Posterior vena cava (tissue), 2 donors: ENCODE measurements around the gene HTR1D. TPM values are rescaled to one million over a fixed set of nuclear protein-coding genes. Genes with fewer than 3 reads are reported as not detected.
A peak's percentile ranks its signal among the peaks of the same experiment; 100 is the strongest.

ENCODE experiments used
- DNase-seq: peaks from one replicate; pipeline ENCODE4 v3.0.0-alpha.2; 2020; ENCODE audit warnings: low spot score
- intact Hi-C, 2 donors: fragments of 100-400 bp; cut with DNase I; formaldehyde crosslinking; loops; one replicate each; pipeline versions ENCODE4 v1.14.1 to v1.14.2; 2022 to 2023
- total RNA-seq, 2 donors: library from RNA; stranded (reverse); fragmentation: NEBNext Ultra II Directional; extraction: Animal tissue kit (Norgen Biotek cat#: 25700); gene quantifications; one replicate each; pipeline ENCODE4 v1.2.1, GENCODE V29; 2021
- donor health status: DM: yes; HTN: yes; CAD: no.
- donor health status: DM: yes; HTN: yes; CAD: no.

The HTR1D gene
- total RNA-seq, 2 donors from 2014 or later: not detected

DNA sequence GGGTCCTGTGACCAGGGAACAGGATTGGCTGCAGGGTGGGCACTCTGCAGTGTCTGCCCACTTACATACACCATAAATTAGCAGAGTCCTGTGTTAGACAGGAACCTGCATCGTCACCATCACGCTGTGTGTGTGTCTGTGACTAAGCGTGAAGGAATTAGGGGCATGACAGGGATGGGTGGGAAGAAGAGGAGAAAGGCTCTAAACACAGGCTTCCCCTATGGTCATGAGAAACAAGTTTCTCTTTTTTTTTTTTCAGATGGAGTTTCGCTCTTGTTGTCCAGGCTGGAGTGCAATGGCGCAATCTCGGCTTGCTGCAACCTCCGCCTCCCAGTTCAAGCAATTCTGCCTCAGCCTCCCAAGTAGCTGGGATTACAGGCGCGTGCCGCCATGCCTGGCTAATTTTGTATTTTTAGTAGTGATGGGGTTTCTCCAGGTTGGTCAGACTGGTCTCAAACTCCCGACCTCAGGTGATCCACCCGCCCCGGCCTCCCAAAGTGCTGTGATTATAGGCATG, 28.3 kb downstream of the HTR1D start:
- intact Hi-C loops: loop anchor here (10.0 kb wide), 1 partner anchor 214 kb away; the partner anchor contains the start of gene LACTBL1 (in 2 of the 2)
- DNase-seq: peak; percentile 40

DNA sequence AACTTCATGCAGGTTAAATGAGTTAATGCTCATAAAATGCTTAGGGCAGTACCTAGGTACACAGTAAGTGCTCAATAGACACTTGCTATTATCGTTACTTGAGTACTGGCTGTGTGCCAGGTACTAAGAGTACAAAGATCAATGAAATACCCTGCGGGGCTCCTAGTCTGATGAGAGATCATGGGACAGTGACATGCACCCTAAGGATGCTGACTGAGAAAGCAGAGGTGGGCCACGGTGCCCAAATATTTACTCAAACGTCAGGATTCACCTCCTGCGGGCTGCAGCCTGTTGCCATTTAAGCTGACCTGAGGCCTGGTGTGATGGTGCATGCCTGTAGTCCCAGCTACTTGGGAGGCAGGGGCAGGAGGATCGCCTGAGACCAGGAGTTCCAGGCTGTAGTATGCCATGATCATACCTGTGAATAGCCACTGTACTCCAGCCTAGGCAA, 28.8 kb downstream of the HTR1D start:
- intact Hi-C loops: loop anchor here (10.0 kb wide), 1 partner anchor 214 kb away; the partner anchor contains the start of gene LACTBL1 (in 2 of the 2)
- DNase-seq: no peak

DNA sequence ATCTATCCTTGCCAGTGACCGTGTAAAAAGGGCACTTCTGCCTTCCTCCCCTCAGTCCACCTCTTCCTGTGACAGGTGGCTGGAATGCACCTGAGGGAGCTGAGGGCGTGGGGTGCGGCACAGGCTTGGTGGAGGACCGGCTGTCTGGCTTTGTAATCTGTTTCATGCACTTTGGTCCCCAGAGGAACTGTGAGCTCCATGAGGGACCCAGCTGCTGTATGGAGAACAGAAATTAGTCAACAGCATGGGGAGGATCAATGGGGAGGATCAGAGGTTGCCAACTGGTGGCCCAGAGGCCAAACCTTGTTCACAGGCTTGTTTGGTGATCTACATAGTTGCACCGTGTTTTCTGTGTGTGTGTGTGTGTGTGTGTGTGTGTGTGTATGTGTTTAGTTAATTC, 29.7 kb downstream of the HTR1D start:
- DNase-seq: no peak
- intact Hi-C loops: loop anchor here (10.0 kb wide), 1 partner anchor 213 kb away; the partner anchor contains the start of gene LACTBL1 (in 2 of the 2)

- no peak for DNase-seq
- intact Hi-C loops: loop anchor here (10.0 kb wide), 1 partner anchor 211 kb away; the partner anchor contains the start of gene LACTBL1 (in 2 of the 2)
Measured at GRCh38 chr1:23185381-23185780, 31.9 kb downstream of the HTR1D start.

GRCh38 chr1:23184212-23184934, 32.9 kb downstream of the HTR1D start:
- no peak for DNase-seq
- intact Hi-C loops: loop anchor here (5.0 to 10.0 kb wide), 2 partner anchors 82 to 210 kb away; partner anchors contain the start of gene LACTBL1 (in 2 of the 2)

GRCh38 chr1:23179862-23180261, 37.4 kb downstream of the HTR1D start:
- intact Hi-C loops: loop anchor here (5.0 to 10.0 kb wide), 2 partner anchors 78 to 205 kb away; partner anchors contain the start of gene LACTBL1 (in 2 of the 2)
- no peak for DNase-seq

DNA sequence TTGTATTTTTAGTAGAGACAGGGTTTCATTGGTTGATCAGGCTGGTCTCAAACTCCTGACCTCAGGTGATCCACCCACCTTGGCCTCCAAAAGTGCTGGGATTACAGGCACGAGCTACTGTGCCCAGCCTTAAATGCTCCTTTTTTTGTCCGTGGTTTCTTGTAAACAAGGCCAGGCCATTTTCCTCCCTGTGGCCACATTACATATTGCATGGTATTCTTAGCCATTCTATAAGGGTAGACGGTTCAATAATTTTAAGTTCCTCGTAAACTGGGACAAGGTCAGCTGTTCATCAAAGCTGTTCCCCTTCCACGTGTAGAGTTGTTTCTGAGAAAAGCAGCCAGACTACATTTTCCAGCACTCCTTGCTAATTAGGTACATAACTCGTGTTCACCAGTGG, 38.4 kb downstream of the HTR1D start:
- DNase-seq: no peak
- intact Hi-C loops: no loop called here

GRCh38 chr1:23178414-23178813, 38.9 kb downstream of the HTR1D start:
- intact Hi-C loops: no loop called here
- DNase-seq: no peak

DNA sequence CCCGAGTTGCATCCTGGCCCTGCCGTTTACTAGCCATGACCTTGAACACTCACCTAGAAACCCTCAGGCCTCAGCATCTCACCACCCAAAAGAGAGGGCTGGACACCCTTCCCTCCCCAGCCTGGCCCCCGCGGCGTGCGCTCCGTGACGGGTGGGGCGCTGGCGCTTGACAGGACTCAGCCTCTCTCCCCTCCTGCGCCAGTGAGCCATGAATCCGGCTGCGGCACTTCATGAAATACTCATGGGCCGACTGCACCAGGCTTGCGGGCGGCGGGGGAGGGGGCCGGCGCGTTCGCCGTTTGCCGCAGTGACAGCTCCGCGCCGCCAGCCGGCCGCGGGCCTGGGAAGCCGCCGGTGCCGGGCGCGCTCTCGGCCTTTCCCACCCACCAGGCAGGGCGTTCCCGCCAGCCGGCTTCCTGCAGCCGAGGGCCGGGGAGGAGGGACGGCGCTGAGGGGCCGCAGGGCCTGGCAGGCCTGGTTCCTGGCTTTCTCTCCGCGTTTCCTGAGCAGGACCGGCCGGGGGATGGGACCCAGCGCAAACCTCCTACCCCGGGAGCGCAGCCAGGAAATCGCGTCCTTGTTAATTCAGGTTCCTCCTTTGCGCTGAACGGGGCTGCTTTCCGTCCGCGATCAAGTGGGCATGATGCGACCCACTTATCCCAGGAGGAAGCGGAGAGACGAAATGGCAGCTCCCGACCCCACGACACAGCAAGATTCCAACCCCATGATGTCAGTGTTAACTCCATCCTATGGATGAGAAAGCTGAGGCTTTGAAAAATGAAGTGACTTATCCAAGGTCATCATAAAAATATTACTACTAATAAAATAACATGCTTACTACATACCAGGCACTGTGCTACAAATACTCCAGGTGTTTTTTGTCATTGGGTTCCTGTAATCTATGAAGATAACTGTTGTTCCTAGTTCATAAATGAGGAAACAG, 39.6 kb downstream of the HTR1D start:
- intact Hi-C loops: no loop called here

GRCh38 chr1:23177031-23177430, 40.3 kb downstream of the HTR1D start:
- intact Hi-C loops: no loop called here
- no peak for DNase-seq

More for the DNA sequence above, 39.6 kb downstream of the HTR1D start:
- DNase-seq: peak; percentile 94

DNA sequence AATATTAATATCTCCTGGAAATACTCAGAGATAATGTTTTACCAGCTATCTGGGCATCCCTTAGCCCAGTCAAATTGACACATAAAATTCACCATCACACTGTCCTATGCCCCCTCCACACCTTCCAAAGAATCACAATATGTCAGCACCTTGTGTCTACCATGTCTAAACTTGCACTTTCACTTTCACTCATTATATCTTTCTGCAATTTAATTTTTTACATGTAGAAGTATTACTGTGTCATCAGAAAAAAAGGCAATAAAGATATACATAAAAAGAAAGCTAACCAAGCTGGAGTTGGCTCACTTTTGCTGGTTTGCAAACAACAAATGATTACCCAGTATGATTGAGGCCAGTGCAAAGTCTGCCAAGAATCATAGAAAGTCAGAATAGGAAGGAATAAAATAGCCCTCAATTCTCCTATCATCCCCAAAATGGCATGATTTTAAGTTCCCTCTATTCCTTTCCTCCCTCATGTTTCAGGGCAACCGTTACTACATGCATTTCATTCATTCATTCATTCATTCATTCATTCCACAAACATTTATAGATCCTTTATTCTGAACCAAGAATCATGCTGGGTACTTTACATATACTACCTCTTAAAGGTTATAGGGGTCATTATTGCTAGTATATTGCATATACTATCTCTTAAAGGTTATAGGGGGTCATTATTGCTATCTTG, 42.7 kb downstream of the HTR1D start:
- intact Hi-C loops: no loop called here
- no peak for DNase-seq

DNA sequence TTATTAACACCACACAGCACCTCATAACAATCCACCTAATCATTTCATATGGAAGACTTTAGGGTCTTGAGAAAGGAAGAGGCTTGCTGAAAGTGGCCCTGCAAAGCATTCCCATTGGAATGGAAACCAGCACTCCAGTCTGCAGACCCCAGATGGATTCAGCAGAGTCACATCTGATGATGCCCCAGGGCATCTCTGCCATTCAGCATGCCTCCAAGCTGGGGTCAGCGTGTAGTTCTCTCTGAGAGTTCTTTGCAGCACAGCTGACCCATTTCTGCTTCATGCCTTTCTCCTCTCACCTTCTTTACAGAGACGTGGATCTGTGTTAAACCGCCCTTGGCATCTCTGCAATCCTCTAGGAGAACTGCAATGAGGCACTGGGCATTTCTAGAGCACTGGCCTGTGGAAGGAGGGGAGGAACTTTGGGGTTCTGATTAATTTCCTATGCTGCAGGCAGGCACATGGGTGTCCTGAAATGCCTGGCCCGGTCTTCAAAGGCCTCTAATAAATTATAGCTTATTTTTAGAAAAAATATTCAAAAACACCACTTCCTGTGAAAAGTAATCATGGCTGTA, 46.0 kb downstream of the HTR1D start:
- intact Hi-C loops: no loop called here
- DNase-seq: no peak

DNA sequence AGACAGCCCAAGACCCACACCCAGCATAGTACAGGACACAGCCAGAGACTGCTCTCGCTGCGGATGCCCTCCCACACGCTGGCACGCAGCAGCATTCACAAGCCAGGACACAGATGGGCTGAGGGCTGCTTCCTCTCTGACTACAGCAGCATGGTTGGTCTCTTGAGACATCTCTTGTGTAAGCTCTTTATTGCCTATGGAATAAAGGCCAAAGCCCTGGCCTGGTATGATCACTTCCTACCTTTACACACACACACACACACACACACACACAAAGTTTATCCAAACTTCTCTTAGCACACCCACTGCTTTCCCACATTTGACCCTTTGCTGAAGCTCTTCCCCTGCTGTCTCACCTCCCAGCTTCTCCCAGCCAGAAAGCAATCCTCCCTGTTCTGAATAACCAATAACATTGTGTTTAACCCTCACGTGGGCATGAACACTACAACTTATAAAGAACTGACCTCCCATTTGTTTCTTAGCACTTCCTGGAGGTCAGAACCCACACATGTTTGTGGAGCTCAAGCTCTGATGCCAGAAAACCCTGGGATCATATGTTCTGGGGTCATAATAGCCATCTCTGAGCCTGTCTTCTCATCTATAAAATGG, 47.5 kb downstream of the HTR1D start:
- peak; percentile 89 for DNase-seq
- intact Hi-C loops: no loop called here

DNA sequence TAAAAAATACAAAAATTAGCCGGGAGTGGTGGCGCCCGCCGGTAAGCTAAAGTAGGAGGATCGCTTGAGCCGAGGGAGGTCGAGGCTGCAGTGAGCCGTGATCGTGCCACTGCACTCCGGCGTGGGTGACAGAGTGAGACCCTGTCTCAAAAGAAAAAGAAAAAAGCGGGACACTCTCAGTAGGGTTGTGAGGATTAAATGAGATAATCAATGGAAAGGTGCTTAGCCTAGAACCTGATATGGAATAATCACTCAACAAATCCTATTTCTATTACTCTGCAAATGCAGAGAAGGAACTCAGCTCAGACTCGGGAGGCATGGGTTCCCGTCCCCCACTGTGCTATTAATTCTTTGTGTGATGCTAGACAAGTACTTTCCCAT, 48.1 kb downstream of the HTR1D start:
- intact Hi-C loops: no loop called here
- DNase-seq: no peak

- peak; percentile 98 for DNase-seq
- intact Hi-C loops: no loop called here
Measured at GRCh38 chr1:23168445-23169194, 48.7 kb downstream of the HTR1D start, which contains the start of gene LUZP1. TSS of gene LUZP1 (minus strand) at chr1:23168856.

DNA sequence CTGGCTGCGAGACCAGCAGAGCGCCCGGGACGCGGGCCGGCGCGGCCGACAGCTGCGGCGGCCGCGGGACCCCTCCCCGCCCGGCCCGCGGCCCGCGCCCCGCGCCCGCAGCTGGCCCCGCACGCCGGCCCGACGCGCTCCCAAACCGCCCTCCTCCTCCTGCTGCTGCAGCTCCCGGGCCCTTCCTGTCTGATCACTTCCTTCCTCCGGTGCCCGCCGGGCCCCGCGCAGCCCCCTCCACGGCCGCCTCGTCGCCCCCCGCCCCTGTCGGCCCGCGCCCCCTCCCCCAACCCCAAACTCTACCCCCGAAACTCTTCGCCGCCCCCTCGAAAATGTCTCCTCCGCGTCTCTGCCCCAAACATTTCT, 49.2 kb downstream of the HTR1D start:
- intact Hi-C loops: no loop called here
- no peak for DNase-seq

DNA sequence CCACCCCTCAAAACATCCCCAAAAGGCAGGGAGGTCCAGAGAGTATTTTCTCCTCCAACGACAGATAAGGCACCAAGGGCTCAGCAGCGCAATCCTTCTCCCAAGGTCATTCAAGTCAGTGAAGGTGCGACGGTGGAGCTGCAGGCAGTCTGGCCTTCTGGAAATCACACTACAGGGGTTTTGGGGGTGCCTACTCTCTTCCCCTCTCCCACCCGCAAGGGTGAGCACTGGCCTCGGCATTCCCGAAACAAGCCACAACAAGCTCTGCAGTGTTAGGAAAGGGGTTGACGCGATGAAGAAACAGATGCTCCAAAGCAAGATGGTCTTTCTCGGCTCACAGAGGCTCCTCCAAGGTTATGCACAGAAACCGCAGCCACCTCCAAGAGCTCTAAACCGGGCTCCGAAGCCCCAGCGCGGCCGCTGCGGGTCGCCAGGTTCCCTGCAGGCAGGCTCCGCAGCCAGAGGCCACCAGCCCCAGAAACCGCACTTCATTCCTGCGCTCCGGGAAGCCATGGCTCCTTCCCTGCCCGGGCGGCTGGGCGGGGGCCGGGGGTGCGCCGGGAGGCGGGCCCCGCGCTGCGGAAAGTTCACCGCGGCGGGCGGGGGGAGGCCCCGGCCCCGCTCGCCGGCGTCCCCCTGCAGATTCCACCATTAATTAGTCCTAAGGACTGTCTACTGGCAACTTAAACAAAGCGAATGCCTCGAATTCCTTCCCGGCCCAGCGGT, 49.8 kb downstream of the HTR1D start:
- DNase-seq: peak; percentile 85
- intact Hi-C loops: no loop called here
